Stimulated activated CD8-positive, alpha-beta memory T cell treated with anti-CD3 and anti-CD28 coated beads, Interleukin-12 subunit alpha, Interleukin-12 subunit beta, amount 100 ng/mL, for 4 hours (primary cell): ENCODE results near the gene TTC28.
"Not testable (repeated sequence)": the region's sequence is repeated elsewhere in the genome, so short reads cannot be mapped to it uniquely, and the experiment has no call there.

Experiments used
- DNase-seq: peaks from one replicate; pipeline ENCODE4 v3.0.0-alpha.2; 2020; ENCODE audit warnings: low read depth

TTC28 gene

DNA sequence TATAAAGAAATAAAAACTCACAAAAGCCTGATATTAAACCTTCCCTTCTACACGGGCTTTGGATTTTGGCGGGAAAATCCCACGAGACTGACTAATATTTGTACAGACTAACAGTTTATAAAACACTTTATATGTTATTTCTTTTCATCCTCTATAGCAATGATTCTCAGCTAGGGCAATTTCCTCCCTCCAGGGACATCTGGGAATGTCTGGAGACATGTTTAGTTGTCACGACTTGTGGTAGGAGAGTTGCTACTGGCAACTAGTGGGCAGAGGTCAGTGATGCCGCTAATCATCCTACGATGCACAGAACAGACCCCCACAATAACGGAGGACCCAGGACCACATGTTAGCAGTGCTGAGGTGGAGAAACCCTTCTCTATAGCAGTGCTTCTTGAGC lies 455.8 kb downstream of the TTC28 start:
- no peak for DNase-seq

DNA sequence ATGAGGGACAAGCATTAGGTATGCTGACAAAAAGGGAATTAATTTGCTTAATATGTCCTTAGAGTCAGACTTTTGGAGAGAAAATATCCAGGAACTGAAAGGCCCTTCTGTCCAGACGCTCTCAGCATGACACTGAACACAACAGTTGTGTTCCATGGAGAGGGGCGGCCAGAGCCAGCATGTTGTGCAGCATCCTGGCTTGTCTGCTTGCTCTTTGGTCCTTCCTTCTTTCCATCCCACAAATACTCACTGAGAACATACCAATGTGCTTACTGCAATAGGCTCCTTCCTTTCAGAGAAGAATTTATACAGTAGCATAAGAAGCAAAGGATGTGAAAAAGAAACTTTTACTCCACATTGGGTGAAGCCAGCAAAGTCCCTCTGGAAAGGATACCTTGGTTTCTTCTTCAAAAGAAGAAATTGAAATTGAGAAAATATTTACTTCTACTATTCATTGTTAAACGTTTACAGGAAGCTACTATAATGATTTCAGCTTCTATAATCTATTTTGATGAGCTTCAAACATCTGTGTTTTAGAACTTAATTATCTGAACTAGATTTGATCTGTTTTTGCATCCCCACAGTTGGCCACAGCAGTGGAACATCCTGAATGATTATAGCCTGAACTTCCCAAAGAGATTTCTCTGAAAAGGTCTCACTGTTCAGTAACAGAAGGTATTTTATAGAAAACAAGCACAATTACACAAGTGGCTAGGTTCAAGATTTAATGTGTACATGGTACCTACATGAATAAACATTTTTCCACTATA lies 456.5 kb downstream of the TTC28 start:
- DNase-seq = no peak

DNA sequence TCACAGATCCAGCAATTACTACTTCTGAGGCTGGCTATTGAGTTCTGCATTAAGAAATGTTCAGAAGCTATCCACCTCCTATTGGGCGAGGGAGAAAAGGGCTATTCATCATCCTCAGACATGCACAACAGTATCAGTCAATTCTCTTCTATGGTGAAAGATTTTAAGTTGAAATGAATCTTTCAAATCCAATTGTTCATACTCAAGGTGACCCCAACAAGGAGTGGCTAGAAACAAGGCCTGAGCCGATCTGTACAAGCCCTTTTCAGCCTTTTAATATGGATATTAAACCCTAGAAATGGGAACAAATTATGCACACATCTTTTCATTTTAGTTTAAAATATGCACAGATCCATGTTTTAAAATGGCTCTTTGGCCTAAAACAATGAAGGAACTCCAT lies 457.1 kb downstream of the TTC28 start:
- DNase-seq = no peak

DNA sequence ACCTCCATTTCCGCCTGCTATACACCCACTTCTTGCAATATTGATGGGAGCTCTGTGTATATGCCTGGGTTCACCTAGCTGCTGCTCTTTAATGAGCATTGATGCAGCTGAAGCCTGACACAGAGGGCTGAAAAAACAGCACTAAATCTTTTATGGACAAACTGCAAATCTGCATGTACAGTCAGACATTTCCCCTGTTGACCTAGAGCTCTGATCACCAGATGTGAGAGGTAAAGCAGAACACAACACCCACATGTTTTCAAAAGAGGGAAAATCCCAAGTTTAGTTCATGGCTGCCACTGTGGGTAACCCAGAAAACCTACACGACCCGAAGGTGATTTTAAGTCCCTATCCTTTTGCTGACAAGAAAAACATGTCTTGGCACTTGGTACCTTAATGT lies 457.6 kb downstream of the TTC28 start:
- DNase-seq = no peak

DNA sequence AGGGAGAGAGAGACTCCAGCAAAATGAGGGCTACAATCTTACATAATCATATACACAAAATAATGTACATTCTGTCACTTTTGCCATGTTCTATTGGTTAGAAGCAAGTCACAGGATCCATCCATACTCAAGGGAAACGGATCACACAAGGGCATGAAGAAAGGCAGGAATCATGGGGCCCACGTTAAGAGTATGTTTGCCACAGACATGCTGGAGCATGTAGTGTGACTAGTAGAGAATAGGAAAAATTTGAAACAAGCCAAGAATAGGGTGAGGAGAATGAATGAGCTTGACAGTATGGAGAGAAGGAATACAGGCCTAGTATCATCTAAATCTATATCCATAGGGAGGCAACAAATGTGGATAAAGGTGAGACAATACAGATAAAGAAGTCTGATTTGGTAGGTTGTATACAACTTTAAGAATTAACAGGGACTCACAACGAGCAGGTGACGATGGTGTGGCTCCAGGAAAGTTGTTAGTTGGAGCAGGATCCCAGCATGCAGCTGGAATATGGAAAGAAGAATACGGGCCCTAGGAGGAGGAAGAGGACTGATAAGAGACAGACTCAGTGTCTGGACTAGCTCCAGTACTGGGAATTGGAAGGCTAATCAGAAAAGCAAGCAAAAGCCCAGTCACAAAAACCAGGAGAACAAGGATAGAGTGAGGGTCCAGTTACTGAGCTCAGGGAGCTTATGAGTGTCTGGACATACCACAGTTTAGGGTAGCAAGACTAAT lies 458.8 kb downstream of the TTC28 start:
- DNase-seq = no peak

DNA sequence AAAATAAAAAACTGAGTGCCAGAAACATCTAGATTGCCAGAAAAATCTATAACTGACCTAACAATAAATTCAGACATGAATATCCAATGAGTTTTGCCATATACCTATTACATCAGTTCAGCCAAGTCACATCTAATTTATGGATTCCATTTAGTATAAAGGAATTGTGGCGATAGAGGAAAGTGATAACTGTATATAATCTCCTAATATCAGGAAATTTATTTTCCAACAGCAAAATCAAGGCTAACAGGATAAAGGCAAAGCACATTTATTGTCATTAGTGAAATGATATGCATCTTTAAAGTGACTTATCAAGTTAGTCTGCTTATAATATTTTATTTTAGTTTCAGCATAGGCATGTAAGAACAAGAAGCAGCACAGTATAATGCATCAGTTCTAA lies 462.4 kb downstream of the TTC28 start:
- no peak for DNase-seq

DNA sequence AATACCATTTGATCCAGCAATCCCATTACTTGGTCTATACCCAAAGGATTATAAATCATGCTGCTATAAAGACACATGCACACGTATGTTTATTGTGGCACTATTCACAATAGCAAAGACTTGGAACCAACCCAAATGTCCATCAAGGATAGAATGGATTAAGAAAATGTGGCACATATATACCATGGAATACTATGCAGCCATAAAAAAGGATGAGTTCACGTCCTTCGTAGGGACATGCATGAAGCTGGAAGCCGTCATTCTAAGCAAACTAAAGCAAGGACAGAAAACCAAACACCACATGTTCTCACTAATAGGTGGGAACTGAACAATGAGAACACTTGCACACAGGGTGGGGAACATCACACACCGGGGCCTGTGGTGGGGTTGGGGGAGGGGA lies 464.9 kb downstream of the TTC28 start:
- not testable (repeated sequence) for DNase-seq

DNA sequence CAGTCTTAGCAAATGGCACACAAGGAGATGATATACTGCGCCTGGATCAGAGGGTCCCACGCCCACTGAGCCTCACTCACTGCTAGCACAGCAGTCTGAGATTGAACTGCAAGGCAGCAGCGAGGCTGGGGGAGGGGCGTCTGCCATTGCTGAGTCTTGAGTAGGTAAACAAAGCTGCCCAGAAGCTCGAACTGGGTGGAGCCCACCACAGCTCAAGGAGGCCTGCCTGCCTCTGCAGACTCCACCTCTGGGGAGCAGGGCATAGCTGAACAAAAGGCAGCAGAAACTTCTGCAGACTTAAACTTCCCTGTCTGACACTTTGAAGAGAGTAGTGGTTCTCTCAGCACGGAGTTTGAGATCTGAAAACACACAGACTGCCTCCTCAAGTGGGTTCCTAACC lies 470.2 kb downstream of the TTC28 start:
- DNase-seq = not testable (repeated sequence)

DNA sequence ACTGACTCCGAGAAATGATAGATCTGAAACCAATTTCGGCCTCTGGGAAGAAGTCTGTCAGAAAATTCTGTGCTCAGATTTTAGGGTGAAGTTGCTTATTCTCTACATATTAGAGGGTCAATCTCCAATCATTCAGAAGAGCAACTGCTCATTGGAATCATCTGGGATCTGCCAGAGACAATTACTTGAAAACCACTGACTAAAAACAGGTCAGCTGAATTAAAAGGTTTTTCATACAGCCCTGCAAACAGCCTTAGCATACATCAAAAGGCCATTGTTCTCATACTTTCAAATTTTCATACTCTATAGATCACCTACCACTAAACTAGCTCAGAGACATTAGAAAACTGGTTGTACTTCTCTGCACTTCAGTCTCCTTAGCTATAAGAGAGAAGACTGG lies 470.9 kb downstream of the TTC28 start:
- DNase-seq = no peak

DNA sequence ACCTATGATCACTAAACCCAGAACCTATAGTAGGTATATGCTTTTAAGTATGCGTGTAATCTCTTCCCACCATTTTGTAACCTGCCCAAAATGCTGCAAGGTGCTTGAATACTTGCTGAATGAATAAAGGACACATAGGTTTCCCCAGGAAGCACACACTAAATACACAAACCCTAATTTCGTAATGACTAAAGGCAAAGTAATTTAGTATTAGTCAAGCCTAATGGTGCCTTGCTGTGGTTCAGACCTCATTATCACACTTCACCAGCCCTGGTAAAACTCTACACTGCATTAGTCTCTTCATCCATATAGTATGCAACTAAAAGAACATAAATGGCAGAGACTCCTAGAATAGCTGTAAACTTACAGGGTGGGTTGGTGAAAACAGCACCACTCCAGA lies 471.6 kb downstream of the TTC28 start:
- no peak for DNase-seq

DNA sequence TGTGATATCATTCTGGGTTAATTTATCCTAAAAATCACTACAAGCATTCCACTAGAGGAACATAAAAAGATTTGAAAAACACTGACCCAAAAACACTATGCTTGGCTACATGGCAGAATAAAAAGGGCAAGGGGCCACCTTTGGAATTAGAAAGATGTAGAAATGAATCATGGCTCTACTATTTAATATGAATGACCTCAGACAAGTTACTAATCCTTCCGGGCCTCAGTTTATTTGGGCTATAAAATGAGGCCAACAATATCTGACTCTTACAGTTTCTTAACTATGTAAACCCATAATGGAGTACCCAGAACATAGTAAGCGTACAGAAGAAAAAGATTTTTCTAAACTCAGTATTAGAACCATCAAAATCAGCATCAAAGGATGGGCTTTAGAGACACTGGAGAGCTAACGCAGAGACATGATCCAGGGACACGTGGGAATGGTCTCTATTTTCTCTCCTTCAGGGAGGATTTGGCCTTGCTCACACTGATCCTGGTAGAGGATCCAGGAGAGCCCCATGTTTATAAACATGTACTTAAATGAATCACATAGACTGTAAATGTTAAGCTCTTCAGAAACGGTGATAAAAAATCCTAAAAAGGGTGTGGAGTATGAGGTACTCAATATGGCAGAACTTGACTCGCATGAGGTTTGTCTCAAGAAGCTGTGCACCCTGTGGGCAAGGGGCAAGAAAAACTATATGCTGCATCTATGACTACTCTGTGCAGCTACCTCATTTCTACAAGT lies 472.2 kb downstream of the TTC28 start:
- no peak for DNase-seq

DNA sequence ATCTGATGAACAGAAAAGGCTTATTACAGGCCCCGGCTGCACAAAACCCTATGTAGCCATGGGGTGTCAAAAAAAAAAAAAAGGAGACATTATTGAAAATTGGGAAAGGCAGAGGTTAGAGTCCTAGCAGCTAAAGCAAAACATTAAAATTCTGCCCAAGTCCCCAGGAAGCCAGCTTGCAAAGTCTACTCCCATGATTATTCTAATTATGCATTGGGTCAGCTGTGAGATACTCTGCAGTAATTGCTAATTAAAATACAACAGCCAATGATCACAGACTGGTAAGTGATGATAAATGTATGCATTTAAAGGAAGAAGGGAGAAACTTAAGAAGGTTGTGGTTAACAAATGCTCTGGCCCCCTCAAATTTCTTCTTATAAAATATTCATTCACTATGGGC lies 473.7 kb downstream of the TTC28 start:
- no peak for DNase-seq

DNA sequence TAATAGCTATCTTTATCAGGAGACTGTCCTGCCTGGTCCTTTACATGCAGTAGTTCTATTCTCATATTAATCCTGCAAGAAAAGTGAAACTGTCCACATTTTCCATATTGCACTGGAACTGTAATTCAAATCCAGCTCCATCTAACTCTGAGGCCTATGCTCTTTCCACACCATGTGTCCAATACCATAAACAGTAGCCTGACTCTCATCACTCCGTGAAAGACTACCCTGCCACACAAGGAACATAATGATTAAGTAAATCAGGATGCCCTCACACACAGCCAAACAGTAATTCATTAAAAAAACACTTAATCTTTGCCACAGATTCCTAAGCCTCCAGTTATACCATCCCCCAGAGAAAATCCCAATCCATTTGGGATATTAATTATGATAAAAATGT lies 475.3 kb downstream of the TTC28 start:
- no peak for DNase-seq

DNA sequence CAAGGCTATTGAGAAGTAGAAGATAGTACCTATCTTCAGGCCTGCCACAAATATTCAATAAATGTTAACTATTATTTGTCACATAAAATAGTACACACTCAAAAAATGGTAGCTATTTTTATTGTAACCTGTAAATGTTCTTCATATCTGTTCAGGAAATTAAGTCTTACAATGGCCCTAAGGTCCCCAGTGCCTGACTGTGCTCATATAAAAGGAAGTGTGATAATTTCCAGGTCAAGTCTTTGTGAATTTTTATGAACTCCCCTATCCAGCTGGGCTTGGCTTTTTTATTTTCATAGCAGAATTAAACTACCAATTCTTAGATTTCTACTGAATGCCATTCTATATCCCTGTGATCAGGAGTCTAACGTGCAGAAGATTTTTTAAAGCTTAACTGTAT lies 476.4 kb downstream of the TTC28 start:
- no peak for DNase-seq

DNA sequence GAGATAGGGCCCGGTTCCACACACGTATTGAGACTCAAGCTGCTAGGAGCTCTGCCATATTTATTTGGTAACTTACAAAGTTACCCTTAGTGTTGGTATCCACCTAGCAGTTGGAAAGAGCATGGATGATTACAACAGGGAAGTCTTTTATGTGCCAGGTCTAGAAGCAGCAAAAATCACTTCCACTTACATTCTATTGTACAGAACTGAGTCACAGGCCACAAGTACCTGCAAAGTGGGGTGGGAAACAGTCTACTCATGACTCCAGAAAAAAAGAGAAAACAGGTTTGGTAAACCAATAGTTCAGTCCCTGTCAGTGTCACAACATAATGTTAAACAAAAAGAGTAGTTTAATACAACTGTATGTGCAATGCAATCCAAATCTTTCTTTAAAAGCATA lies 480.9 kb downstream of the TTC28 start:
- no peak for DNase-seq

DNA sequence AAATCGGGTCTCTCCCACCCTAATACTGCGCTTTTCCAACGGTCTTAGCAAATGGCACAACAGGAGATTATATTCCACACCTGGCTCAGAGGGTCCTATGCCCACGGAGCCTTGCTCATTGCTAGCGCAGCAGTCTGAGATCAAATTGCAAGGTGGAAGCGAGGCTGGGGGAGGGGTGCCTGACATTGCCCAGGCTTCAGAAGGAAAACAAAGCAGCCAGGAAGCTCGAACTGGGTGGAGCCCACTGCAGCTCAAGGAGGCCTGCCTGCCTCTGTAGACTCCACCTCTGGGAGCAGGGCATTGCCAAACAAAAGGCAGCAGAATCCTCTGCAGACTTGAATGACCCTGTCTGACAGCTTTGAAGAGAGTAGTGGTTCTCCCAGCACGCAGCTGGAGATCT lies 488.1 kb downstream of the TTC28 start:
- not testable (repeated sequence) for DNase-seq

DNA sequence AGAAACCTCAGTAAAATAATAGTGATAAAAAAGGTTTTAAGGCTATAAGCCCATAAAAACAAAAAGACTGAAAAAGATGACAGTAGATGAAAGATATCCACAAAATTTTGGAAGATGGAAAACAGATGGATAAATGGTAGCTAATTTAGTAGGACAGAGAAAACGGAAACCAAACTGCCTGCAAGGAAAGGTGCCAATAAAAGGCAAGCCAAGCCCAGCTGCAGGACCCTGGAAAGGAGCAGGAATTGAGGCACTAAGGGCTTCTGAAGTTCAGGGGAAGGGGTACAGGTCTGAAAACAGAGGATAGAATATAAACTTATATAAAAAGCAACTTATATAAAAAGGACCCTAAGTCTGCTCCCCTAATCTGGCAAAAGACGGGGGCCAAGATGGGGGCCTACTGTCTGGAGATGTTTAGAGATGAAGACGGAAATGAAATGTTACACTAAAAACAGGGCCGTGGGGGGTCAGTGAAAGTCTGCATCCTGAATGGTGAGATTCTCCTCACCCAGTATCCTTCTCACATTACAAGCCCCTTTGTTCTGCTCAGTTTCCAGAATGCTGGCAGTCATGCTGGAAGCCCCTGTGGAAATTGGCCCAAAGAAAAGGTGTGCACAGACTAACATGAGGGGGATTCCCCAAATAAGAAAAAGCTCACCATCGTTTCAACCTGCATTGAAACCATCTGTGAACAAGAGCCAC lies 491.3 kb downstream of the TTC28 start:
- DNase-seq = no peak

DNA sequence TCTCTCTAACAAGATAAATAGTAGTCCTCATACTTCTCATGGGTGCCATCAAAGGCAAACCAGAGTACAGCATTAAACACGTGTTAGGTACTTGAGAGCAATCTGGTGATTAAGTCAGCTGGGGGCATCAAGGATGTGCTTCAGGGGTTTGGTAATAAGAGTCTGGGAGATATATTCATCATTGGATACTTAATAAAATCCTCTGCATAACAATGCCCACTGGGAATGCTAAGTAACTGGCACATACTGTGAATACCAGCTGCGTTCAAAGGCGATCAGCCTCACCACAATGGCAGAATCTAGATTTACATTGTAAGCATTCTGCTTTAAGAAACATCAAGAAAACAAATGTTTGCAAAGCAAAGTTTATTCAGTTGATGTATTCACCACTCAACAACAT lies 492.0 kb downstream of the TTC28 start:
- DNase-seq = no peak

DNA sequence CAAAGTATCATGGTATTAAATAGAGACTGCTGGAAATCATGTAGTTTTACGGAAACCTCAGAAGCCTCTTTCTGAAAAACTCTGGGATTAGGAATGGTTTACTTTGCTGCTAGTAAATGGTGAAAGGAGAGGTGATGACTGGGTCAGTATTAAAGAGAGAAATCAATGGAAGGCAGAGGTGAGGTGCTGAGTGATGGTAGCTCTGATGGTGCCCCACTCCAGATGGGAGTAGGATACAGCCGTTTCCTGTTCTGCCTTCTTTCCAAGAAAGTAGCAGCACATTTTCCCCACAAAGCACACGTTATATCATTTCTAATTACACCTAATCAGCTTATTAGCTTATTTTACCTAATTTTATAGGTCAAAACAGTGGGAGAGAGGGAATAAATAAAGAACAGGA lies 493.0 kb downstream of the TTC28 start:
- no peak for DNase-seq

DNA sequence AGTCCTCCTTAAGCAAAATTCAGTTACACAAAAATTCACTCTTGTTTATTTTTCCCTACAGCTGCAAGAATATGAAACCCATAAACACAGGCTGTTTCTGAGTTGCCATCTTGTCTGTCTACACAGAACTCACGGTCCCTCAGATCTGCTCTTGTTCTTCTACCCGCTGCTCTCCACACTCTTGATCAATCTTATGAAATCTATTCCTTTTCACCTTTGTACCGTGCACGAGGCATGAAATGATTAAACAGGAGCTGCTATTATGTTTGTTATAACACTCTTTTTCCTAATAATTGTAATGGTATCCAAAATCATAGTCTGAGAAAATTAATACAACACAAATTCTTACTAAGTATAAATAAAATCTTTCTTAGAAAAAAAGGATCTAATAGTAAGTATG lies 494.5 kb downstream of the TTC28 start:
- DNase-seq = no peak

DNA sequence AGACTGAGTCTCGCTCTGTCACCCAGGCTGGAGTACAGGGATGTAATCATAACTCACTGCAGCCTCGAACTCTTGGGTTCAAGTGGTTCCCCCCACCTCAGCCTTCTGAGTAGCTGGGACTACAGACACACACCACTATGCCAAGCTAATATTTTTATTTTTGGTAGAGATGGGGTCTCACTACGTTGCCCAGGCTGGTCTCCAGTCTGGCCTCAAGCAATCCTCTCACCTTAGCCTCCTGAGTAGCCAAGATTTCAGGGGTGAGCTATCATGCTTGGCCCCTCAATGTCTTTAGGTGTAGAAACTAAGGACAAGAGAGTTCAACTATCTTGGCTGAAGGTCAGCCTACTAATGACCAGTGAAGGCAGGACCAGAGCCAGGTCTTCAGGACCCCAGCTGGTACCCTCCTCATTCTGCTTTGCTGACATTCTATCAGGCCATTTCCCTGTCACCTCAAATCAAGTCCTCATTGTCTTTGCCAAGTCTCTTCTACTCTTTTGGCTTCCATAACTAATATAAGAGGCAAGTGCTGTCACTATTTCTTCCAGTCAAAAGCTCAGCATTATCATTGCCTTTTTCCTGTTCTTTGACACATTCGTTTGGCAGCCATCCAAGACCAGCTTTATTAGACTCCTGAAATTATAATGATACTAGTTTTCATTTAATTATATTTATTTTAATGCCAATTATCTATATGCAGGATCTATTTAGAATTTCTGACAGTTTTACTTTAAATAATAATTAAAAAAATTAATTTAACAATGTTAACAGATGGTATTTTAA lies 496.4 kb downstream of the TTC28 start:
- no peak for DNase-seq
